Vagina (tissue), 2 donors: ENCODE results near the gene VILL.

Source experiments
- POLR2A ChIP-seq, 2 donors: fragments of 450-650 bp; IDR thresholded peaks; one replicate each; pipeline ENCODE4 v1.6.1; 2017; ENCODE audit warnings: antibody characterized with exemption in 2 of 2, mild to moderate bottlenecking in 2 of 2, moderate library complexity in 2 of 2
- POLR2AphosphoS5 ChIP-seq, 2 donors: sonication (generic); formaldehyde crosslinking; IDR thresholded peaks; one replicate each; pipeline ENCODE4 v1.9.0; 2017; ENCODE audit warnings: antibody characterized with exemption in 2 of 2, mild to moderate bottlenecking in 2 of 2, low read depth in 1 of 2; ENCODE audit not compliant: insufficient read depth in 1 of 2
- TF ChIP-seq, protein P1 (sequence below), 3 experiments: fragments of 450-650 bp in 2 of 3; fragments of 200-600 bp in 1 of 3; sonication (generic) in 1 of 3; IDR thresholded peaks; one replicate each; pipeline ENCODE4 v1.5.1; 2017 to 2019; ENCODE audit warnings: antibody characterized with exemption in 3 of 3, mild to moderate bottlenecking in 2 of 3, moderate library complexity in 2 of 3

DNA sequence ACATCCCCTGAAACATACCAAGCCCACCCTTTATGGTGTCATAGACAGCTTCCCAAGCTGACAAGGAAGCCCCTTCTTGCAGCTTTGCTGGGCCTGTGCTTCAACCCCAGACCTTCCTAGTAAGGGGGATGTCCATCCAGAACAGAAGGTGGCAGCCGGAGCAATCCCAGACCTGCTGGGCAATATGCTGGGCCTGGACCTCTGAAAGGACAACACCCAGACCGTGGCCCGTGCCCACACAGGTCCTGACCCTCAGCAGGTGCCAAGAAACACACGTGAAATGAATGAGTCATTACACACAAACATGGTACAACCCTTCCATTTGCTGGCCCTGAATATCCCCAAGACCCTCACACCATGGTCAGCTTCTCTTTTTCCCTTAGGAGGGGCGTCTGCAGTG is 19.8 kb upstream of the VILL start:
- TF ChIP-seq POLR2AphosphoS5 (IDR thresholded peaks at IDR 0.05; ENCODE audit: insufficient read depth in 1 of 2, low read depth in 1 of 2) (no peak), POLR2A (IDR thresholded peaks at IDR 0.05) (no peak)
- TF ChIP-seq, protein P1, sequence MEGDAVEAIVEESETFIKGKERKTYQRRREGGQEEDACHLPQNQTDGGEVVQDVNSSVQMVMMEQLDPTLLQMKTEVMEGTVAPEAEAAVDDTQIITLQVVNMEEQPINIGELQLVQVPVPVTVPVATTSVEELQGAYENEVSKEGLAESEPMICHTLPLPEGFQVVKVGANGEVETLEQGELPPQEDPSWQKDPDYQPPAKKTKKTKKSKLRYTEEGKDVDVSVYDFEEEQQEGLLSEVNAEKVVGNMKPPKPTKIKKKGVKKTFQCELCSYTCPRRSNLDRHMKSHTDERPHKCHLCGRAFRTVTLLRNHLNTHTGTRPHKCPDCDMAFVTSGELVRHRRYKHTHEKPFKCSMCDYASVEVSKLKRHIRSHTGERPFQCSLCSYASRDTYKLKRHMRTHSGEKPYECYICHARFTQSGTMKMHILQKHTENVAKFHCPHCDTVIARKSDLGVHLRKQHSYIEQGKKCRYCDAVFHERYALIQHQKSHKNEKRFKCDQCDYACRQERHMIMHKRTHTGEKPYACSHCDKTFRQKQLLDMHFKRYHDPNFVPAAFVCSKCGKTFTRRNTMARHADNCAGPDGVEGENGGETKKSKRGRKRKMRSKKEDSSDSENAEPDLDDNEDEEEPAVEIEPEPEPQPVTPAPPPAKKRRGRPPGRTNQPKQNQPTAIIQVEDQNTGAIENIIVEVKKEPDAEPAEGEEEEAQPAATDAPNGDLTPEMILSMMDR (IDR thresholded peaks at IDR 0.05), result no peak
